Liver (tissue), 9 donors: ENCODE data around the gene PTPN2. TPM values are rescaled to one million over a fixed set of nuclear protein-coding genes. Genes with fewer than 3 reads are reported as not detected.

Experiments used
- DNase-seq: peaks from one replicate; pipeline ENCODE4 v3.0.0-alpha.2; 2017; ENCODE audit warnings: low spot score
- H3K27ac ChIP-seq, 2 donors: one replicate each; pipeline ENCODE4 v1.7.0; 2013; ENCODE audit warnings: inconsistent platforms in 2 of 2, low read length in 2 of 2, control low read depth in 1 of 2, low read depth in 1 of 2, mild to moderate bottlenecking in 1 of 2
- H3K27me3 ChIP-seq, 4 donors: one replicate each; pipeline versions ENCODE4 v1.6.1 to v1.7.0; 2013; ENCODE audit warnings: low read length in 3 of 4, inconsistent platforms in 1 of 4, mild to moderate bottlenecking in 1 of 4, moderate library complexity in 1 of 4; ENCODE audit not compliant: control insufficient read depth in 4 of 4, insufficient read depth in 4 of 4
- H3K36me3 ChIP-seq, 4 donors: one replicate each; pipeline versions ENCODE4 v1.6.1 to v1.7.0; 2013; ENCODE audit warnings: low read length in 3 of 4, mild to moderate bottlenecking in 3 of 4, low read depth in 1 of 4, moderate library complexity in 1 of 4; ENCODE audit not compliant: control insufficient read depth in 4 of 4, insufficient read depth in 3 of 4
- H3K4me1 ChIP-seq, 4 donors: one replicate each; pipeline versions ENCODE4 v1.6.1 to v1.7.0; 2013; ENCODE audit warnings: low read length in 3 of 4, mild to moderate bottlenecking in 3 of 4, moderate library complexity in 1 of 4; ENCODE audit not compliant: control insufficient read depth in 4 of 4, insufficient read depth in 4 of 4
- H3K4me3 ChIP-seq, 3 donors: one replicate each; pipeline versions ENCODE4 v1.6.1 to v1.7.0; 2013; ENCODE audit warnings: low read length in 3 of 3, control low read depth in 1 of 3, low read depth in 1 of 3, mild to moderate bottlenecking in 1 of 3
- H3K9ac ChIP-seq, 2 donors: one replicate each; pipeline ENCODE4 v1.7.0; 2013; ENCODE audit warnings: low read length in 2 of 2, mild to moderate bottlenecking in 2 of 2, moderate library complexity in 2 of 2, control low read depth in 1 of 2, low read depth in 1 of 2
- H3K9me3 ChIP-seq, 4 donors: one replicate each; pipeline versions ENCODE4 v1.6.1 to v1.7.0; 2013; ENCODE audit warnings: low read length in 3 of 4; ENCODE audit not compliant: control insufficient read depth in 4 of 4
- EGR1 ChIP-seq, 2 donors: IDR thresholded peaks; 2 replicates each; pipeline ENCODE4 v1.6.1; 2016 to 2018; ENCODE audit warnings: antibody characterized with exemption in 2 of 2, low read depth in 2 of 2
- FOXA1 ChIP-seq: IDR thresholded peaks from 2 replicates; pipeline ENCODE4 v1.6.1; 2016; ENCODE audit warnings: antibody characterized with exemption
- FOXA2 ChIP-seq: IDR thresholded peaks from 2 replicates; pipeline ENCODE4 v1.6.1; 2016; ENCODE audit warnings: antibody characterized with exemption
- GABPA ChIP-seq, 2 donors: IDR thresholded peaks in 1 of 2; conservative IDR thresholded peaks in 1 of 2; 2 replicates each; pipeline ENCODE4 v1.6.1; 2016; ENCODE audit warnings: antibody characterized with exemption in 2 of 2, mild to moderate bottlenecking in 1 of 2, moderate library complexity in 1 of 2
- HNF4A ChIP-seq, 2 donors: conservative IDR thresholded peaks; 2 replicates each; pipeline ENCODE4 v1.6.1; 2016; ENCODE audit warnings: antibody characterized with exemption in 2 of 2, mild to moderate bottlenecking in 2 of 2
- HNF4G ChIP-seq: IDR thresholded peaks from 2 replicates; pipeline ENCODE4 v1.6.1; 2016; ENCODE audit warnings: antibody characterized with exemption
- JUND ChIP-seq, 2 donors: IDR thresholded peaks; 2 replicates each; pipeline ENCODE4 v1.6.1; 2016; ENCODE audit warnings: antibody characterized with exemption in 2 of 2
- NR2F2 ChIP-seq: IDR thresholded peaks from 2 replicates; pipeline ENCODE4 v1.6.1; 2016; ENCODE audit warnings: antibody characterized with exemption
- RAD21 ChIP-seq, 2 donors: IDR thresholded peaks; 2 replicates each; pipeline ENCODE4 v1.6.1; 2016; ENCODE audit warnings: antibody characterized with exemption in 2 of 2, mild to moderate bottlenecking in 2 of 2
- RXRA ChIP-seq, 2 donors: IDR thresholded peaks; 2 replicates each; pipeline ENCODE4 v1.6.1; 2017 to 2018; ENCODE audit warnings: antibody characterized with exemption in 2 of 2, mild to moderate bottlenecking in 1 of 2
- SP1 ChIP-seq: IDR thresholded peaks from 2 replicates; pipeline ENCODE4 v1.6.1; 2018; ENCODE audit warnings: antibody characterized with exemption, mild to moderate bottlenecking
- TAF1 ChIP-seq: conservative IDR thresholded peaks from 2 replicates; pipeline ENCODE4 v1.6.1; 2016; ENCODE audit warnings: antibody characterized with exemption, mild to moderate bottlenecking
- YY1 ChIP-seq: IDR thresholded peaks from 2 replicates; pipeline ENCODE4 v1.6.1; 2016; ENCODE audit warnings: antibody characterized with exemption, mild to moderate bottlenecking
- WGBS: extraction: QIAGEN DNeasy Blood & Tissue Kit; methylation state at CpG from one replicate; pipeline ENCODE4 v1.1.7; 2013; 5-methylcytosine and 5-hydroxymethylcytosine counted together
- polyA plus RNA-seq, 2 donors: library from polyadenylated mRNA; stranded (reverse) in 1 of 2; unstranded in 1 of 2; fragments of 200-250 nt in 1 of 2; fragments of >200 nt in 1 of 2; fragmentation: Nextera tagmentation in 1 of 2; extraction: Ambion mirVana in 1 of 2; gene quantifications; one replicate each; pipeline versions ENCODE4 v1.2.1 to v1.2.3, GENCODE V29; 2013 to 2015
- total RNA-seq, 2 donors: library from RNA; depleted of rRNA; stranded (reverse); fragments of >200 nt; gene quantifications; one replicate each; pipeline ENCODE4 v1.2.3, GENCODE V29; 2014
- TF ChIP-seq, protein P1 (sequence below): IDR thresholded peaks from 2 replicates; pipeline ENCODE4 v1.6.1; 2016; ENCODE audit warnings: antibody characterized with exemption
- TF ChIP-seq, protein P2 (sequence below): fragments of 150-350 bp; IDR thresholded peaks from 2 replicates; pipeline ENCODE4 v1.5.1; 2017; ENCODE audit warnings: improper control_type of control experiment, low read depth, low read length; ENCODE audit not compliant: missing input control
- TF ChIP-seq, protein P3 (sequence below): IDR thresholded peaks from 2 replicates; pipeline ENCODE4 v1.6.1; 2016; ENCODE audit warnings: antibody characterized with exemption
- TF ChIP-seq, protein P4 (sequence below): IDR thresholded peaks from 2 replicates; pipeline ENCODE4 v1.6.1; 2016; ENCODE audit warnings: antibody characterized with exemption, mild to moderate bottlenecking
- TF ChIP-seq, protein P5 (sequence below): IDR thresholded peaks from 2 replicates; pipeline ENCODE4 v1.6.1; 2016; ENCODE audit warnings: antibody characterized with exemption
- donor health status: healthy.
- donor health status: healthy.
- donor health status: healthy.
- donor health status: healthy.
- donor health status: healthy.

The PTPN2 gene
- total and polyA plus RNA-seq, 4 donors: 9.2 to 21.2 (median 14.9) TPM

GRCh38 chr18:12839057-12839525 lies 44.9 kb downstream of the PTPN2 start:
- Histone ChIP-seq H3K36me3 (peaks cover 0 to 2% (median 0%) of the 10 kb centered on the region in 4 donors), H3K9me3 (no peaks in the 10 kb centered on the region), H3K9ac (peak overlapping the region; percentile 52 to 55), H3K27me3 (no peaks in the 10 kb centered on the region), H3K4me3 (no peak overlapping the region), H3K4me1 (peaks cover 0 to 18% (median 7%) of the 10 kb centered on the region in 4 donors), H3K27ac (peak overlapping the region; percentile 89 to 94)
- 38% methylated on average over 2 of the region's 2 CpGs for WGBS
- DNase-seq: no peak
- TF ChIP-seq GABPA (IDR thresholded peaks at IDR 0.05 in 1 of 2, conservative IDR thresholded peaks at IDR 0.05 in 1 of 2) (no peak), RXRA (IDR thresholded peaks at IDR 0.05) (no peak), NR2F2 (no peak), RAD21 (IDR thresholded peaks at IDR 0.05) (no peak), EGR1 (IDR thresholded peaks at IDR 0.05; ENCODE audit: low read depth in 2 of 2) (no peak), YY1 (no peak), FOXA2 (no peak), HNF4G (no peak), SP1 (no peak), FOXA1 (no peak), JUND (IDR thresholded peaks at IDR 0.05) (no peak), TAF1 (no peak), HNF4A (conservative IDR thresholded peaks at IDR 0.05) (no peak)
- TF ChIP-seq, protein P1, sequence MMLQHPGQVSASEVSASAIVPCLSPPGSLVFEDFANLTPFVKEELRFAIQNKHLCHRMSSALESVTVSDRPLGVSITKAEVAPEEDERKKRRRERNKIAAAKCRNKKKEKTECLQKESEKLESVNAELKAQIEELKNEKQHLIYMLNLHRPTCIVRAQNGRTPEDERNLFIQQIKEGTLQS: no peak
- TF ChIP-seq, protein P2, sequence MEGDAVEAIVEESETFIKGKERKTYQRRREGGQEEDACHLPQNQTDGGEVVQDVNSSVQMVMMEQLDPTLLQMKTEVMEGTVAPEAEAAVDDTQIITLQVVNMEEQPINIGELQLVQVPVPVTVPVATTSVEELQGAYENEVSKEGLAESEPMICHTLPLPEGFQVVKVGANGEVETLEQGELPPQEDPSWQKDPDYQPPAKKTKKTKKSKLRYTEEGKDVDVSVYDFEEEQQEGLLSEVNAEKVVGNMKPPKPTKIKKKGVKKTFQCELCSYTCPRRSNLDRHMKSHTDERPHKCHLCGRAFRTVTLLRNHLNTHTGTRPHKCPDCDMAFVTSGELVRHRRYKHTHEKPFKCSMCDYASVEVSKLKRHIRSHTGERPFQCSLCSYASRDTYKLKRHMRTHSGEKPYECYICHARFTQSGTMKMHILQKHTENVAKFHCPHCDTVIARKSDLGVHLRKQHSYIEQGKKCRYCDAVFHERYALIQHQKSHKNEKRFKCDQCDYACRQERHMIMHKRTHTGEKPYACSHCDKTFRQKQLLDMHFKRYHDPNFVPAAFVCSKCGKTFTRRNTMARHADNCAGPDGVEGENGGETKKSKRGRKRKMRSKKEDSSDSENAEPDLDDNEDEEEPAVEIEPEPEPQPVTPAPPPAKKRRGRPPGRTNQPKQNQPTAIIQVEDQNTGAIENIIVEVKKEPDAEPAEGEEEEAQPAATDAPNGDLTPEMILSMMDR: no peak
- TF ChIP-seq, protein P3, sequence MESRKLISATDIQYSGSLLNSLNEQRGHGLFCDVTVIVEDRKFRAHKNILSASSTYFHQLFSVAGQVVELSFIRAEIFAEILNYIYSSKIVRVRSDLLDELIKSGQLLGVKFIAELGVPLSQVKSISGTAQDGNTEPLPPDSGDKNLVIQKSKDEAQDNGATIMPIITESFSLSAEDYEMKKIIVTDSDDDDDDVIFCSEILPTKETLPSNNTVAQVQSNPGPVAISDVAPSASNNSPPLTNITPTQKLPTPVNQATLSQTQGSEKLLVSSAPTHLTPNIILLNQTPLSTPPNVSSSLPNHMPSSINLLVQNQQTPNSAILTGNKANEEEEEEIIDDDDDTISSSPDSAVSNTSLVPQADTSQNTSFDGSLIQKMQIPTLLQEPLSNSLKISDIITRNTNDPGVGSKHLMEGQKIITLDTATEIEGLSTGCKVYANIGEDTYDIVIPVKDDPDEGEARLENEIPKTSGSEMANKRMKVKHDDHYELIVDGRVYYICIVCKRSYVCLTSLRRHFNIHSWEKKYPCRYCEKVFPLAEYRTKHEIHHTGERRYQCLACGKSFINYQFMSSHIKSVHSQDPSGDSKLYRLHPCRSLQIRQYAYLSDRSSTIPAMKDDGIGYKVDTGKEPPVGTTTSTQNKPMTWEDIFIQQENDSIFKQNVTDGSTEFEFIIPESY: no peak
- TF ChIP-seq, protein P4, sequence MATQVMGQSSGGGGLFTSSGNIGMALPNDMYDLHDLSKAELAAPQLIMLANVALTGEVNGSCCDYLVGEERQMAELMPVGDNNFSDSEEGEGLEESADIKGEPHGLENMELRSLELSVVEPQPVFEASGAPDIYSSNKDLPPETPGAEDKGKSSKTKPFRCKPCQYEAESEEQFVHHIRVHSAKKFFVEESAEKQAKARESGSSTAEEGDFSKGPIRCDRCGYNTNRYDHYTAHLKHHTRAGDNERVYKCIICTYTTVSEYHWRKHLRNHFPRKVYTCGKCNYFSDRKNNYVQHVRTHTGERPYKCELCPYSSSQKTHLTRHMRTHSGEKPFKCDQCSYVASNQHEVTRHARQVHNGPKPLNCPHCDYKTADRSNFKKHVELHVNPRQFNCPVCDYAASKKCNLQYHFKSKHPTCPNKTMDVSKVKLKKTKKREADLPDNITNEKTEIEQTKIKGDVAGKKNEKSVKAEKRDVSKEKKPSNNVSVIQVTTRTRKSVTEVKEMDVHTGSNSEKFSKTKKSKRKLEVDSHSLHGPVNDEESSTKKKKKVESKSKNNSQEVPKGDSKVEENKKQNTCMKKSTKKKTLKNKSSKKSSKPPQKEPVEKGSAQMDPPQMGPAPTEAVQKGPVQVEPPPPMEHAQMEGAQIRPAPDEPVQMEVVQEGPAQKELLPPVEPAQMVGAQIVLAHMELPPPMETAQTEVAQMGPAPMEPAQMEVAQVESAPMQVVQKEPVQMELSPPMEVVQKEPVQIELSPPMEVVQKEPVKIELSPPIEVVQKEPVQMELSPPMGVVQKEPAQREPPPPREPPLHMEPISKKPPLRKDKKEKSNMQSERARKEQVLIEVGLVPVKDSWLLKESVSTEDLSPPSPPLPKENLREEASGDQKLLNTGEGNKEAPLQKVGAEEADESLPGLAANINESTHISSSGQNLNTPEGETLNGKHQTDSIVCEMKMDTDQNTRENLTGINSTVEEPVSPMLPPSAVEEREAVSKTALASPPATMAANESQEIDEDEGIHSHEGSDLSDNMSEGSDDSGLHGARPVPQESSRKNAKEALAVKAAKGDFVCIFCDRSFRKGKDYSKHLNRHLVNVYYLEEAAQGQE: no peak
- TF ChIP-seq, protein P5, sequence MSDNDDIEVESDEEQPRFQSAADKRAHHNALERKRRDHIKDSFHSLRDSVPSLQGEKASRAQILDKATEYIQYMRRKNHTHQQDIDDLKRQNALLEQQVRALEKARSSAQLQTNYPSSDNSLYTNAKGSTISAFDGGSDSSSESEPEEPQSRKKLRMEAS: no peak
